ENCODE measurements around the gene NNT.
A peak's percentile ranks its signal among the peaks of the same experiment; 100 is the strongest.

Gene NNT

GRCh38 chr5:43728581-43728980 lies 125.6 kb downstream of the NNT start:
- TF ChIP-seq EZH2phosphoT487 (conservative IDR thresholded peaks at IDR 0.05; ENCODE audit: low read length) (no peak), CTCF (IDR thresholded peaks at IDR 0.05; ENCODE audit: insufficient read depth, low read length, poor library complexity, severe bottlenecking) (no peak)
- Histone ChIP-seq H4K20me1 (ENCODE audit: low read depth, low read length) (no peaks in the 10 kb centered on the region), H3K27ac (ENCODE audit: low read depth, low read length) (no peak overlapping the region), H3K27me3 (ENCODE audit: low read length) (no peaks in the 10 kb centered on the region), H3K36me3 (ENCODE audit: low read length) (no peaks in the 10 kb centered on the region), H2AFZ (ENCODE audit: low read depth, low read length, severe bottlenecking) (no peak overlapping the region), H3F3A (ENCODE audit: insufficient read depth) (no peaks in the 10 kb centered on the region), H3K9me2 (replicated peaks; ENCODE audit: insufficient read depth, low read length) (no peaks in the 10 kb centered on the region), H3K4me3 (ENCODE audit: insufficient read depth, low read length, poor library complexity, severe bottlenecking) (no peak overlapping the region), H3K79me2 (ENCODE audit: insufficient read depth, low read length) (no peaks in the 10 kb centered on the region), H3K9me3 (ENCODE audit: insufficient read depth, low read length) (no peaks in the 10 kb centered on the region), H3K9ac (ENCODE audit: low read length) (no peak overlapping the region), H3K4me2 (ENCODE audit: low read depth, low read length, poor library complexity, severe bottlenecking) (no peak overlapping the region)

GRCh38 chr5:43729846-43730478 lies 127.0 kb downstream of the NNT start:
- Histone ChIP-seq H3F3A (ENCODE audit: insufficient read depth) (no peaks in the 10 kb centered on the region), H2AFZ (ENCODE audit: low read depth, low read length, severe bottlenecking) (no peak overlapping the region), H4K20me1 (ENCODE audit: low read depth, low read length) (no peaks in the 10 kb centered on the region), H3K27me3 (ENCODE audit: low read length) (no peaks in the 10 kb centered on the region), H3K9me2 (replicated peaks; ENCODE audit: insufficient read depth, low read length) (no peaks in the 10 kb centered on the region), H3K4me3 (ENCODE audit: insufficient read depth, low read length, poor library complexity, severe bottlenecking) (no peak overlapping the region), H3K27ac (ENCODE audit: low read depth, low read length) (no peak overlapping the region), H3K4me2 (ENCODE audit: low read depth, low read length, poor library complexity, severe bottlenecking) (no peak overlapping the region), H3K9me3 (ENCODE audit: insufficient read depth, low read length) (no peaks in the 10 kb centered on the region), H3K9ac (ENCODE audit: low read length) (no peak overlapping the region), H3K36me3 (ENCODE audit: low read length) (no peaks in the 10 kb centered on the region), H3K79me2 (ENCODE audit: insufficient read depth, low read length) (no peaks in the 10 kb centered on the region)
- no peak for TF ChIP-seq EZH2phosphoT487 (conservative IDR thresholded peaks at IDR 0.05; ENCODE audit: low read length)
- peak; percentile 45 for TF ChIP-seq CTCF (IDR thresholded peaks at IDR 0.05; ENCODE audit: insufficient read depth, low read length, poor library complexity, severe bottlenecking)

DNA sequence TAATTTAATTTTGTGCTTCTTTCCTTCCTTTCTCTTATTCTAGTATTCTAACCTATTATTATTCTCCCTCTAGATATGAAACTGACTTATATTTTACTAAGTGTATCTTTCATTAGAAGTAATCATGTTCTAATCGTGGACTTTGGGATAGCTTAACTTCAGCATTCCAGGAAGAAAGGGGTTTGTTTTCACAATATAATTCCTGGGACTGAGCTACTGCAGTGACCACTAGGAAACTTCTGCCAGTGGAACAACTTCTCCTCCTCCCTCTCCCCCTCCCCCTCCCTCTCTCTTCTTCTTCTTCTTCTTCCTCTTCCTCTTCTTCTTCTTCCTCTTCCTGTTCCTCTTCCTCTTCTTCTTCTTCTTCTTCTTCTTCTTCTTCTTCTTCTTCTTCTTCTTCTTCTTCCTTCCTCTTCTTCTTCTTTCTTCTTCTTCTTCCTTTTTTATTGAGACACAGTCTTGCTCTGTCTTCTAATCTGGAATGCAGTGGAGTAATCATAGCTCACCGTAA lies 127.9 kb downstream of the NNT start:
- Histone ChIP-seq H4K20me1 (ENCODE audit: low read depth, low read length) (no peaks in the 10 kb centered on the region), H3K79me2 (ENCODE audit: insufficient read depth, low read length) (no peaks in the 10 kb centered on the region), H3K9ac (ENCODE audit: low read length) (no peak overlapping the region), H2AFZ (ENCODE audit: low read depth, low read length, severe bottlenecking) (peak overlapping the region; percentile 24), H3K27me3 (ENCODE audit: low read length) (no peaks in the 10 kb centered on the region), H3K27ac (ENCODE audit: low read depth, low read length) (no peak overlapping the region), H3K9me3 (ENCODE audit: insufficient read depth, low read length) (no peaks in the 10 kb centered on the region), H3K36me3 (ENCODE audit: low read length) (no peaks in the 10 kb centered on the region), H3K9me2 (replicated peaks; ENCODE audit: insufficient read depth, low read length) (no peaks in the 10 kb centered on the region), H3K4me3 (ENCODE audit: insufficient read depth, low read length, poor library complexity, severe bottlenecking) (no peak overlapping the region), H3K4me2 (ENCODE audit: low read depth, low read length, poor library complexity, severe bottlenecking) (no peak overlapping the region), H3F3A (ENCODE audit: insufficient read depth) (no peaks in the 10 kb centered on the region)
- TF ChIP-seq CTCF (IDR thresholded peaks at IDR 0.05; ENCODE audit: insufficient read depth, low read length, poor library complexity, severe bottlenecking) (no peak), EZH2phosphoT487 (conservative IDR thresholded peaks at IDR 0.05; ENCODE audit: low read length) (no peak)

Measured in SU-DHL-6 (cell line).